HG03045 (cell line): ENCODE data around the gene USH2A.

Experiments
- ATAC-seq: cut with Tn5 transposase; IDR thresholded peaks from one replicate; pipeline ENCODE4 v1.9.1; 2021; ENCODE audit warnings: mild to moderate bottlenecking, moderate library complexity; ENCODE audit not compliant: unreplicated experiment

USH2A gene, protein sequence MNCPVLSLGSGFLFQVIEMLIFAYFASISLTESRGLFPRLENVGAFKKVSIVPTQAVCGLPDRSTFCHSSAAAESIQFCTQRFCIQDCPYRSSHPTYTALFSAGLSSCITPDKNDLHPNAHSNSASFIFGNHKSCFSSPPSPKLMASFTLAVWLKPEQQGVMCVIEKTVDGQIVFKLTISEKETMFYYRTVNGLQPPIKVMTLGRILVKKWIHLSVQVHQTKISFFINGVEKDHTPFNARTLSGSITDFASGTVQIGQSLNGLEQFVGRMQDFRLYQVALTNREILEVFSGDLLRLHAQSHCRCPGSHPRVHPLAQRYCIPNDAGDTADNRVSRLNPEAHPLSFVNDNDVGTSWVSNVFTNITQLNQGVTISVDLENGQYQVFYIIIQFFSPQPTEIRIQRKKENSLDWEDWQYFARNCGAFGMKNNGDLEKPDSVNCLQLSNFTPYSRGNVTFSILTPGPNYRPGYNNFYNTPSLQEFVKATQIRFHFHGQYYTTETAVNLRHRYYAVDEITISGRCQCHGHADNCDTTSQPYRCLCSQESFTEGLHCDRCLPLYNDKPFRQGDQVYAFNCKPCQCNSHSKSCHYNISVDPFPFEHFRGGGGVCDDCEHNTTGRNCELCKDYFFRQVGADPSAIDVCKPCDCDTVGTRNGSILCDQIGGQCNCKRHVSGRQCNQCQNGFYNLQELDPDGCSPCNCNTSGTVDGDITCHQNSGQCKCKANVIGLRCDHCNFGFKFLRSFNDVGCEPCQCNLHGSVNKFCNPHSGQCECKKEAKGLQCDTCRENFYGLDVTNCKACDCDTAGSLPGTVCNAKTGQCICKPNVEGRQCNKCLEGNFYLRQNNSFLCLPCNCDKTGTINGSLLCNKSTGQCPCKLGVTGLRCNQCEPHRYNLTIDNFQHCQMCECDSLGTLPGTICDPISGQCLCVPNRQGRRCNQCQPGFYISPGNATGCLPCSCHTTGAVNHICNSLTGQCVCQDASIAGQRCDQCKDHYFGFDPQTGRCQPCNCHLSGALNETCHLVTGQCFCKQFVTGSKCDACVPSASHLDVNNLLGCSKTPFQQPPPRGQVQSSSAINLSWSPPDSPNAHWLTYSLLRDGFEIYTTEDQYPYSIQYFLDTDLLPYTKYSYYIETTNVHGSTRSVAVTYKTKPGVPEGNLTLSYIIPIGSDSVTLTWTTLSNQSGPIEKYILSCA (N-terminal part only)

DNA sequence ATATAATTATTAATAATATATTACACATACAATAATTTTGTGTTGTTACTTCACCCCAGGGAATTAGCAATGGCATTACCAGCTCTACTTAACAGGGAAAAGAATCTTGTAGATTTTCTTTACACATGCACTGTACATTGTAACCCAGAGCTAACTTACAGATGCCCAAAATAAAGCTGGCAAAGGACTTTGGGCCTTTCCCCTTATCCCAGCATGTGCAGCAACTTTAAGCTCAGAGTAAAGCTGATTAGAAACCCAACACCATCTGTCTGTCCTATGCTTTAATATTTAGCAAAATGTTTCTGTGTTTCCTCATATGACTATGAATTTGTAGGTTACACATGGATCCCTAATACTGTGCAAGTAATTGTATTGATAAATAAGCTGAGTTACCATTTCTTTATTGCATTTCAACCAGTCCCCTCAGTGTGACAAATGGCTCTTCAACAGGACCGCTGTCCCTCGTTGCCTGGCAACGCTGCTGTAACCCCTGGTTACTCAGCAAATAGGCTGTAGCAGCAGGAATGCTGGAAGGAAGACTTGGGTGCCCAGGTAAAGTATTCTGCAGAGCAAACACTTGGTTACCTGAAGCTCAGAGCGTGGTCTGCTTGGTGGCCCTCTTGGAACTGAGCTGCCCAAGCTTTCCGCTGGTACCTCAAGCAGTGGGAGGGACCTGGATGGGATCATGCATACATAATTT is at the start of gene USH2A:
USH2A (minus strand) TSS at position 628 of the 700 bp plus-strand sequence. CDS start 1,112 bp downstream, outside the sequence.
- ATAC-seq: no peak

DNA sequence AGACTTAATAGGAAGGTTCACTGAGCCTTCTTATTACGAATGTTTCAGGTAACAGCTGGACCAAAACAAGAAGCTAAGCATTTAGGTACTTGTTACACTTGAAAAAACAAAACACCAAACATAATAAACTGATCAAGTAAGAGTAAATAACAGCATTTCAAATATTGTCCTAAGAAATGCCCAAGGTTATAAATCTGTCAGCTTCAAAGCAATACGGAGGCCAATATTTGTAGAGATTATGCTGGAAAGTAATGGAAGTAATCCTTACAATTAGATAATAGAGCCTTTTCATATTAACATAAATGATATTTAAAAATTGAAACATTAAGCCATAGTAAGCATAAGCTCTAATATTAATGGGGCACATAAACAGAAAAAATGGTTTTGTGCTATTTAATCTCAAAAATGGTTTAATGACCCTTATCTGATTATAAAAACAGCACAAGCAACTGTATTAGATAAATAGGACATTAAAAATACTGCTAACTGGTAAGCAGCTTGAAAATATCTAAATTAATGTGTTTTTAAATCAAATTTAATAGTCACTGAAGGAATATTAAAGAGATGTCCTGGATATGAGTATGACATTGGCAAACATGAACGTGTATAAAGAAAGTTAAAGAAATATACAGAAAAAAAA is 43.0 kb upstream of the USH2A start:
- ATAC-seq: no peak

DNA sequence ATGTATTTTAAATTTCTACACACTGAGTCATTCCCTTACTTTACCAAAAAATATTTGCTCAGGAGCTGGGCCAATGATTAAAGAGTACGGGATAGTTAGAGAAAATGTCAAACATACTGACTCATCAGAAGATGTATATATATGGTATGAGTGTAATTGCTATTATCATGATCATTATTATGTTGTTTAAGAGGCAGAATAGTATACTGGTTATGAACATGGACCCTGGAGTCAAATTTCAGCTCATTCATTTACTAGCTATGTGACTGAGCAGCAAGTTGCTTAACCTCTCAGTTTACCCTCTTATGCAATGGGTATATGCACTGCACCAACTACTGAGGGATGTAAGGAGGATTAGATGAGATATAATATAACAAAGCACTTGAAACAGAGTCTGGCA is 41.2 kb upstream of the USH2A start:
- ATAC-seq: no peak

DNA sequence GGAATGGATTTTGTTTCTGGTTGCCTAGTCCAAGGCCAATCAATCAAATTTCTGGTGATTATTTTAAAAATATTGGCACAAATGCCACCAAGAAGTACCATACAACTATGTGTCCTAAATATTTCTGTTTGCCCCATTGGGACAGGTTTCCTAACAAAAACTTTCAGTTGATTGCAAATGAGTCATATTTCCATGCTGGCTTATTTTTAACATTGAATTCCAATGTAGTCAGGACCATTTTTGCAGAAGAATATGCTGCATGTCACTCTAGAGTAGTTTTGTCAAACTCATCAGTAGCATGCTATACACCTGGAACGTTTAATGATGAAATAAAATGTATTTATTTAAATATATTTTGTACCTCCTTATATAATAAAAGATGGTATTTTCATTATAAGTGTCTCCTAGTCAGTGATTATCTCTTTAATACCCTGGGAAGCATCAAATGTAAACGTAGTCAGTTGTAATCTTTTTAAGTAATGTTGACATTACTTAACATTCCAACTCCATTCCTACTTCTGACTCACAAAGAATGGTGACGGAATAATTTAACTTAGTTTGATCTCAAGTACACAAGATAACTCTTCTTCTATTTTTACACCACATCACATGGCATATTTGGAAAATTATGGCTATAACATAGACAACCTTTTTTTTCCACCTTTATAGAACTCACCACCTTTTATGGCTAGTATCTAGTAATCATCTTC is 39.0 kb upstream of the USH2A start:
- no peak for ATAC-seq

DNA sequence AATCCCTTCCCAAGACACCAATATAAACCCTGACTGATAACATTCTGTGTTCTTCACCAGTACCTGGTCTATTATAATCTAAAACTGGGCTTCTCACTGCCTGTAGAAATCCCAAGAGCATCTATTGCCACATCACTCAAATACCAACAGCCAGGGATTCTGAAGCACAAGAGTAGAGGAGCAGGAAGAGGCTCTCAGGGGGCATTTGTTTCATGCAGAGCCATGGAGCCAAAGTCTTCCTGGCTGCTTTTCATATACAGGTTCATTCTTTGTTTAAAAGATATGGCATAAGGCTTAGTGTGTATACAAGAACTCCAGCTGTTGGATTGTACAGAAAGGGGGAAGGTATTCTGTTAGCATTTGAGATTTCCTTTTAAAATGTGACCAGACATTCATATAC is 38.2 kb upstream of the USH2A start:
- ATAC-seq: no peak

DNA sequence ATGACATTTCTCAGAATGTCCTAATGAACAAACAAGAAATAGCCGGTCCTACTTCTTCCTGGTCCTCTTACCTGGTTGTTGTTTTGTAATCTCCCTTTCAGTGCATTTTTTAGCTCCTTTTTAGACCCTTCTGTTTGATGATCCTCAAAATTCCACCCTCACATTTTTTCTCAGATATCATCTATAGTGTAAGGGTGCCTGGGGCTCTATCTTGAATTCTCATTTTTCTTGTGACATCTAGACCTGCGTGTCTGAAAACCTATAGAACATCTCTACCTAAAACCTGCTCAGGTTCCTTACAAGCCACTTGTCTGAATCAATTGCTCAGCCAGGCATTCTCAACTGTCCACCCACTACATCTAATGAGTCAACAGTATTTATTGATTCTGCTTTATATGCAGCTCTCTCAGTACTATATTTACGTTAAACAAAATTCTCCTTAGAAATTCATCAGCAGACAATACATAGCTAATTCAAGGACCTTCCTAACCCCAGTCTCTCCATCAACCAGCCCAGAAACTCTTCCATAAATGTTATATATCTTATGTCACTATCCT is 36.5 kb upstream of the USH2A start:
- ATAC-seq: no peak

DNA sequence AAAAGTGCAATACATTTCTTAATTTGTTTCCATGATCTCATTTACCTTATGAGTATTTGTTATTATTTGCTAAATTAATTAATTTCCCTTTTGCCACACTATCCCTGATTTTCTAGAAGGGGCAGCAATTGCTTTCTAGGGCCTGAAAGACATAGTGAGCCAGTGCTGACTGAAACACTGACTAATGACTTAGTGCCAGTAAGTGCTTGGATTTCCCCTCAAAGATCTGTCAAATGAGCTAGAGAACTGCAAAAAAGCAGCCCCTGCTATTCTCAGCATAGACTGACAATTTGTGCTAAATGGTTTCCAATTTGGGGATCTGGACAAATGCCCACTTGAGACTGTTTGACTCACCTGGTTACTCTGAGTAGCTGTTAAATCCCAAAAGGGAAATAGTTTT is 35.6 kb upstream of the USH2A start:
- ATAC-seq: no peak

DNA sequence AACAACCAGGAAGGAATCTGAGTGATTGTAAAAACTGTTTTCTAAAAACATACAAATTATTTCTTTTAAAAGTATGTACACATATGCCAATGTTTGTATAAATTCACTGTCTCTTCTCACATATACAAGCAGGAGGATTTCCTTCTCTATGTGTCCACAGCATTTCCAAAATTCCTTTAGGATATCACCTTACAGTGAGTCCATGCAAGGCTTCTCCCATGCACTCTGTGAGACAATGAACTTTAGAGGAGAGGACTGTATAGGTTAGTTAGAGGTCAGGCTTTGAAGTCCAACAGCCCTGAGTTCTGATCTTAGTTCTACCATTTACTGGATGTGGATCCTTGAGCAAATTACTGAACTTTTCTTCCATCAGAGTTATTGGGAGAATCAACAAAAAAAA is 34.1 kb upstream of the USH2A start:
- ATAC-seq: no peak

DNA sequence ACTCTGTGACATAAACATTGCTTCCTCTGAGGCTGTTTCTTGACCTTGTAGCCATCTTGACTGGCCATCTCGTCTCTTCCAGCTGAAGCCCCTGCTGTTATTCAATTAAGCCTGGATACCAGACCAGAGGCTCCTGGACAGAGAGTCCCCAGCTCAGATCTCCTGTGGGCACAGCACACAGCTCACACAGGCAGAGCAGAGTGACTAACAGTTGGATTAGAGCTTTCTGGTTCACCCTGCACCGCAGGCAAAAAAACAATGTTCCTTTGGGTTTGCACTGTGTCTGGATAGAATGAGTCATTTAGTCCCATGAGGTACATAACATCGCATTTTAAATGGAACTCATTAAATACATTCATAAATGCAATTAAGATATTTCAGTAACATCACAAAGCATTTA is 33.4 kb upstream of the USH2A start:
- ATAC-seq: no peak

DNA sequence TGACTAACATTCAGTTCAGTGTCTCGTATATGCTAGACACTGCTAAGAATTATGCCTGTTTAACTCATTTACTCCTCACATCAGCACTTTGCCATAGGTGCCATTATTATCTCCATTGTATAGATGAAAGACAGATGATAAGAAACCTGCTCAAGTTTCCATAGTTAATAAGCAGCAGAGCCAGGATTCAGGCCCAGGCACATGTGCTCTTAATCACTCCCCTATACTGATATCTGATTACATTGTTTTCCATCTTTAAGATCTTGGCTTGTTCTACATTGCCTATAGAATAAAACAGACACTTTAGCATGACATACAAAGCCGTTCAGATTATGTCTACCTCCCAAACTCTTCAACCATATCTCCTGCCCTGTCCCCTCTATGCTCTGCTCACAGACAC is 30.5 kb upstream of the USH2A start:
- no peak for ATAC-seq

DNA sequence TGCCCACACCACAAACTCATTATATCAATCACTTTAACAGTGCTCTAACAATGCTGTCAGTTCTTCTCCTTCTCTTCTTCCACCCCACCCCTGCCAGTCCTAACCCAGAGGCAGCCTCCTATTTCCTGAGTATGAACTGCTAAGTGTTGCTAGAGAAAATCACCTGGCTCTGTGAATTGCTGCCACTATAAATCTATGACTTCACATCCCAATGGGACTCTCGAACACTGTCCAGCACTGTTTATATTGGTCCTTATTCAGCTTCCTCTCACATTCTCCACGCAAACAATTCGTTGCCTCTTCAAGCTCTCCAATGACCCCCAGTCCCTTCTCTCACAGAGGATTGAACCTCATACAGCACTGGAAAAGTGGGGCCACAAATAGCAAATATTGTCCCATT is 27.0 kb upstream of the USH2A start:
- no peak for ATAC-seq

DNA sequence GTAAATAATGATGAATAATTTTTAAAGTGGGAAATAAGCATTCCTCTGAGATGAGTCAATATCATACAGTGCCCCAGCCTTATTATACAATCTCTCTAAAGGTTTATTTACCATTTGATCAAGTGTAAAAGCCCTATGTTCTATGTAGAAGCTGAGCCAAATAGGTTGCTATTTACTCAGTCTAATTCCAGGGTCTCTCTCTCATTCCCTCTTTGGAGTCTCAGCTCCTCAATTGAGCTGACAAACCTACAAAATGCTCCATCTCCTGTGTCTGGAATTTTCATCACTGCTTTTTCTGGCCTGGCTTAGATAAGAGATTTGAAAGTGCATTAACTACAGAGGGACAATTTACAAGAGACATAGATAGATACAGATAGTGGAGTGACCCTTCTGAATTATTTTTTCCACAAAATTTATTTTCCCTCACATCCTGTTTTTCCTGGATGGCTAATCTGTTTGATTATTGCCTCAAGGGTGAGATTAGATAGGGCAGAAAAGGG is 24.8 kb upstream of the USH2A start:
- ATAC-seq: no peak

DNA sequence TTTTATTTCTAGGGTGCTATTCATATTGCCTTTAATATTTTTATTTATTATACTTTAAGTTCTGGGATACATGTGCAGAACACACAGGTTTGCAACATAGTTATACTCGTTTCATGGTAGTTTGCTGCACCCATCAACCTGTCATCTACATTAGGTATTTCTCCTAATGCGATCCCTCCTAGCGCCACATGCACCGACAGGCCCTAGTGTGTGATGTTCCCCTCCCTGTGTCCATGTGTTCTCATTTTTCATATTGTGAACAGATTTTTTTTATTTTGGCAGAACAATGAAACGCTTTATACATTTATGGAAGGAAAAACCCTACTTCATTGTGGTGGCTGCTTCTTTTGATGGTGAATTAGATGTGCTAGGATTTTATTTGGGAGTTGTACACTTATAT is 14.4 kb upstream of the USH2A start:
- ATAC-seq: no peak

DNA sequence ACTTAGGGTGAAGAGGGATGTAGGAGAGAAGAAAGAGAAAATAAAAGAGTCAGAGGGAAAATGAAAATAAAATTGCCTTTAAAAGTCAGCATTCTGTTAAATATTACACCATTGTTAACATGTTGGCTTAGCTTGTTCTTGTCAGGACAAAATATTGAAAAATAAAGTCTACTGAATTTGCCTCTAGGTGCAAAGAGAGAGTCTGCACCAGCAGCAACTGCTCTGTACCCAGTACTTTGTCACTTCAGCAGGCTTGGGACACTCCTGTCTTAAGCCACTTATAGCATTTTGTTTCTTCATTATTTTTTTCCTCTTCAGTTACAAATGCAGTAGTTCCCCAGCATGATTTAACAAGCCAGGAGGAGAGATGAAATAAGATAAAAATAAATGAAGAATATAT is 11.0 kb upstream of the USH2A start:
- no peak for ATAC-seq

DNA sequence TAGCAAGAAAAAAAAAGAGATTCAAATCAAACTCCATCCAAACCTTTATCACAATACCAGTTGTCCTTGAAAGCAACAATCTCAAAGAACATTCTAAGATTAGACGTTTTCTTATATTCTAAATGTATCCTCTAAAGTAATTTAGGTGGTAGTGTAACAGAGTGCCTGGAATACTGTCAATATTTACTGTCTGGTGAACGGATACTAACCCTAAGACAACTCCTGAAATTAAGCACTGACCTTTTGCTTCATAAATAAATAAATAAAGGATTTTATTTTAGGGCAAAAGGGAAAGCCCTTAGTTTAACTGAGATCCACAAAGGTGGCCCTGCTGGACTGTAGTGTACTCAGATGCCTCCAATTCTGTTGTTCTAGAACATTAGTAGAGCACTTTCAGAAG is 9.9 kb upstream of the USH2A start:
- no peak for ATAC-seq

DNA sequence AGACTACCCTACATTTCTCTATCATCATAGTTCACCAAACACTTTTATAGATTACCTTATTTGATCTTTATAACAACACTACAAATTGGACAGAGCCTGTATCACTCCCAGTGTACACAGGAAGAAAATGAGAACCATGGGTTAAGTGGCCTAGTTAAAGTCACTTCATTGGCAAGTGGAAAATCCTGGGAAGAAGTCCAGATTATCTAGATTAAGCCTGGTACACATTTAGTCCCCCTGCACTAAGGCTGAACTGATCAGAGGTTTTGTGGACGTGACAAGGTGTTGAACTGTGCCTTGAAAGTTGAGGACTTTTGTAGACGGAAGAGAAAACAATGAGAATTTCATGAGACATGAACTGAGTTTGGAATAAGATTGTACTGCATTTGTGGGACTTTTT is 7.5 kb upstream of the USH2A start:
- ATAC-seq: no peak

DNA sequence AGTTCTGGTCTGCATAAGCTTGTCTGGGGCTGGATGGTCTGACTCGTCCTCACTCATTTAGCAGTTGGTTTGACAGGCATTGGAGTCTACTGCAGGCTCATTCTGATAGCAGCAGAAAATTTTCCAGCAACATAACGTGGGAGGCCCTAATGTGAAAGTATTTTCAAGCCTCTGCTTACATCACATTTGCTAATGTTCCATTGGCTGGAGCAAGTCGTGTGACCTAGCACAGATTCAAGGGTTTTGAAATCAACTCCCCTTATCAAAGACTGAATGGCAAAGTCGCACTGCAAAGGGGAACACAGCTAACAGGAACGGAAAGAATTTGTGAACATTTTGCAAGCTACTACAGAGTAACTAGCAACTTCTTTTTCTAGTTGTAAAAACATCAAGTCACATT is 2.3 kb upstream of the USH2A start:
- ATAC-seq: no peak

DNA sequence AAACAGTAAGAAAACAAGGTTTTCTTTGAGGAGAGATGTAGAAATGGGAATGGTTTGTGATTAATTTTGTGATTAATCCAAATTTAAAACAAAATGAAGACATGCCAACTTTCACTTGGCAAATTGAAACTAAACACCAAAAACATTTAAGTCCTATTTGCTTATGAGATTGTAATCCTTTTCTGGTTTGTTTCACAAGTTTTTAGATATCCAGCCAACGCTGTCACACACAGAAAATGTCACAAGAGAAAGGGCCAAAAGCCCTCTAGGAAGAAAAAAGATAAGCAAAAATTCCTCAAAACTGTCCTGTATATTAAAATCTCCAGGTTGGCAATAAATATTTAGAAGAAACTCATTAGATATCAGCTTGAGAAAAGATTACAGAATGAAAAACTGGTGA is 2.5 kb downstream of the USH2A start:
- ATAC-seq: no peak

DNA sequence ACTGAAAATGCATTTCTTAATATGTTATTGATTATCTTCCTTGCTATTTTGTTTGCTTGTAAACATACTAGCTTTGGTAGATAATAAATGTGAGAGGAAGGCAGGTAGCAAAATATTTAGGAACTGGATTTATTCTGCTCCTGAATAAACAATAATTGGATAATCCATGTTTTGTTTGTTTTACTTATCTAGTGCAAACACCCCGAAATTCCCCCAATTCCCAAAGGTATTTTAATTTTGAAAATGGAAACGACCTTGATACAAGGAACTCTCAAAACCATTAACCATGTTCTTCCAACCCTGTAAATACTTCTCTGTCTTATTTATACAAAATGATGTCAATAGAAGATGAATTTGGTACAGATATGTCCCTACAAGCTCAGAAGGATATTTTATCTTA is 3.0 kb downstream of the USH2A start:
- no peak for ATAC-seq
